DMS153 (cell line): Measurements from ENCODE around the gene GMPR2.

Source experiments
- DNase-seq: peaks from one replicate; lab custom pipeline; 2025; lab: John Stamatoyannopoulos, UW

Gene GMPR2

DNA sequence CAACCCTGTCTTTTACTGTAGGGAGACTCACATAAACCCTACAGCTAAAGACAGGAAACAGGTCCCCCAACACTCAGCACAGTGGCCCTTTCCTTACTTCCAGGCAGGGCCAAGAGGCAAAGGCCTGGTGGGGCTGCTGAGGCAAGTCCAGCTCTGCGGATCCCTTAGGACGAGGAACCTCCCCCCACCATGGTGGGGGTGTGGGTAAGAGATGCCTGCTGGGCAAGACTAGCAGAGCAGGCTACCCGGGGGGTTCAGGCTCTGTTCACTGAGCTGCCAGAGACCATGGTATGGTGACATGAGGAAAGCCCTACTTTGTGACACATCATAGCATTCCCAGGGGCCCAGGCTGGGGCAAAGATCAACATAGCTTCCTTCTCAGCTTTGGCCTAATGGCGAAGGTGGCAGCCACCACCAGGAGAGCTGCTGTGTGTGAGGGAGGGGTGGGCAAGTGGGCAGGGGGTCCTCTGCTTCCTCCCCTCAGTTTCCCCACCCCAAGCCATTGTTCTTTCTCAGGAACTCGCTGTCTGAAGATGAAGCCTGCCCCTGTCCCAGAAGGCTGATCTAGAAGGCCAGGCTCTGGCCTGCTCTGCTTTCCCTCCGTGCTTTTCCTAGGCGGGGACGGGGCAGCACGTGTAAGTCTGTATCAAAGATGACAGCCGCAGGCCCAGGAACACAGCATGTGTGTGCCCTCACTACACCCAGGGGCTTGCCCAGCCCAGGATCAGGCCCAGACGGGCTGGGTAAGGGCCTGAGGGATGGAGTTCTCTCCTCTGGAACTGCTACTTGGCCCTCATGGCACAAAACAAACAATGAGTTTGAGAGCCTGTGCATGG, 19.8 kb downstream of the GMPR2 start:
- no peak for DNase-seq

DNA sequence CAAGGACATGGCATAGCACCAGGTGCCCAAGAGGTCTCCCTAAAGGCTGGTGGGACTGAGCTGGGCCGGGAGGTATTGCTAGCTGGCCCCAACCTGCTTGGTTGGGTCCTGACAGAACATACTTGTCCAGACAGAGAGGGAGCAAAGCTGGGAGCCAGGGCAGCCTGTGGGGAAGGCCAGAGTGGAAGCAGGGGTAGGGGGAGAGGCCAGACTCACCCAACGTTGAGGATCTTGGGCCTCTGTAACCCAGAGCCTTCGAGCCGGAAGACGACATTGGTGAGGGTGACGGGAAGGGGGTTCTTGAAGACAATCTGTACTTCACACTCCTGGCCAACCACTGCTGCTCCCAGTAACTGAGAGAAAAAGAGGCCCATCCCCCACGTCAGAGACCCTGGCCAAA, 21.2 kb downstream of the GMPR2 start:
- DNase-seq = no peak

DNA sequence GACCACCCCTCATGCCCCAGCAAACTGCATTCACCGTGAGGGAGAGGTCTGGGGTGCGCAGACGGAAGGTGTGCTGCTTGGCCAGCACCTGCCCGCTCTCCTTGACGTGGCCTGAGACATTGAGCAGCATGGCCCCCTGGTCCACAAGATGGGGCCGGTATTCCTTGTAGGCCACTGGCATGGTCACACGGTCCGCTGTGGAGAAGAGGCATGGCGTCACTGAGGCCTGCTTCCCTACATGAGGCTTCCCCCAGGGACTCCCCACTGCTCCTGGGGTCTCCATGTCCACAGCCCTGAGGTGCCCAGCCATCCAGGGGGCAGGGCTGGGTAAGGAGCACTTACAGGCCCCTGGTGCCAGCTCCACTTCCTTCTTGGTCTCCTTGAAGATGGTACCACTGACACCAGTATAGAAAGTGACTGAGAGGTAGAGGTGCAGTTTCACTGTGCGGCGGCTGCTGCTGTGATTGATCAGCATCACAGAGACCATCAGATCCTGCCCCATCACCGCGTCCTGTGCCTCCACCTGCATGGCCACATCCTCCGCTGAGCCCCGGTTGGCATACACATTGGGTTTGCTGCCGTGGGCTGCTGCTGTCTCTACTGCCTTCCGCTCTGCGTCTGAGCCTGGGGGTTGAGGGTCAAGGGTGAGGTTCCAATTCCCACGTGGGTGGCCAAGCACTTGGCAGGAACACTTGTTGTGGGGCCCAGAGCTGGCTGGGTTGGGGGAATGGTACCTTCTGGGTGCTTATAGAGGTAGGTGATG, 22.1 kb downstream of the GMPR2 start:
- DNase-seq = no peak

DNA sequence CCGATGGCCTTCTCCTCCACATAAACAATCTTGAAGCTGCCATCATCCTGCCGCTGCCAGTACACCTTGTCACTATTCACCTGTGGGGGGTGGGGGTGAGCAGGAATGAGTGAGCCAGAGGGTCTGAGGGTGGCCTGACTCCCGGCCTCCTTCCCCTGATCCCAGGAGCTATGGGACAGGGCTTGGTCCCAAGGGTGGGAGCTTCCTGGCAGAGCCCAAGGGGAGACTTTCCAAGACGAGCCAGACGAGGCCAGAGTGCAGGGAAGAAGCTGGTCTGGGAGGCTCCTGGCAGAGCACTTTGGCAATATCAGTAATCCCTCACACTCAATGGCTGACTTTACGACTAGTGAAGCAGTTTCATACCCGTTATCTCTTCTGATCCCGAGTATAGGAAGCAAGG, 22.7 kb downstream of the GMPR2 start:
- DNase-seq = no peak

DNA sequence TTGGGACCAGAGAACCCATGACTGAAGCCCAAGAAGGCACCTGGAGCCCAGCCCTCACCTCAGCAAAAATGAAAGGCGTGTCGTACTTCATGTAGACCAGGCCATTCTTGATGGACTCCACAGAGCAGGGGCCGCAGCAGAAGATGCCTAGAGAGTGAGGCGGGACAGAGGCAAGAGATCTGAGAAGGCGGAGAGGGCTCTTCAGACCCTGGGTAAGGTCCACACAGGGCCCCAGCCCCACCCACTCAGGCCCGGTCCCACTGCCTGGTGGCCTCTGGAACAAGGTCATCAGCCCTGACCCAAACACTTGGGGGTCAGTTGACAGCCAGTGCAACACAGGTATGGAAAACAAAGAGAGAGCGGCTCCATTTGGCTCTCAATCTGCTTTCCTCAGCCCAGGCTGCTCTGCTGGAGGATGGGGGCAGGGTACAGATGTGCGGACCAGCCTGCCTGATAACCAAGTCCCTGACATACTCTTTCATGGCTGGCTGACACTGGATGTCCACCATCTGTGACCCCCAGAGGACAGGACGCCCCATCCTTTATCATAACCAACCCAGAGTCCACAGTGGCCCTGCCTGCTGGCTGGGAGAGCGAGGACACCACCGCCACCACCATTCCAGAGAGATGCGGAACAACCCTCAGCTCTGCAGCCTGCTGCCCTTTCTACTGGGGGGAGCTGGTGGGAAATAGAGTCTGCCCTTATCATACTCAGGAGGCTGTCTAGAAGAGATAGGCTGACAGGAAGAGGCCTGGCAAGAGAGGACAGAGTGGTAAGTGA, 23.4 kb downstream of the GMPR2 start:
- no peak for DNase-seq

DNA sequence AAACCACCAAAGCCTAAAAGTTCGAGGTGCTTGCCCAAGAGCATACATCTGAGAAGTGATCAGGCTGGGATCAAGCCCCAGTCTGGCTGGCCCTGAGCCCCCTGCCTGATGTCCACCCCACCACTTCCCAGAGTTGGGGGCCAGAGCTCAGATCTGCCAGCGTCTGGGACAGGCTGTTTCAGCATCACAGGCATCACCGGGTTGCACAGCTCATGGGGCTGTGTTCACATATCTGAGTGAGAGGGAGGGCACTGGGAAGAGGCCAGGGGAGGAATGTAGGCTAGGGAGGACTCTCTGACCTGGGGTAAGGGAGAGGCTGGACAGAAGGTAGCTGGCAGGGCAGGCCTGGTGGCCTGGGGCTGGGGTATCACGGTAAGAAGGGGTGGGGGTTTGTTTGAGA, 24.2 kb downstream of the GMPR2 start:
- no peak for DNase-seq

DNA sequence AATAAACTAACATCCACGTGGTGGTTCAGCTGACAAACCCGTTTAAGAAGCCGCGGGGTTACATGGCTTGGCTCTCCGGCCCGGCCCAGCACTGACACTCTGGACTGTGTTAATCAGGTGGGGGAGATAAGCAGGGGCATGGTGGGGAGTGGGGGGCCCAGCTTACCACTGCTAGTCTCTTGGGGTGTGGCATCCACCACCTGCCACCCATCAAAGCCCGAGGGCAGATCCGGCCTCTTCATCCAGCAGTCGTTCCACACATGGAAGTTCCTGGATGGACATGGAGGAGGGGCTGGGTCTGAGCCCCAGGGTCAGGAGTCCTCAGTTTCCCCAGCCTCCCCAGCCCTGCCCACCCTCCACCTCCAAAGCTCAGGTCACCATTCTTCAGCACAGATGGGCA, 25.4 kb downstream of the GMPR2 start:
- DNase-seq = no peak

DNA sequence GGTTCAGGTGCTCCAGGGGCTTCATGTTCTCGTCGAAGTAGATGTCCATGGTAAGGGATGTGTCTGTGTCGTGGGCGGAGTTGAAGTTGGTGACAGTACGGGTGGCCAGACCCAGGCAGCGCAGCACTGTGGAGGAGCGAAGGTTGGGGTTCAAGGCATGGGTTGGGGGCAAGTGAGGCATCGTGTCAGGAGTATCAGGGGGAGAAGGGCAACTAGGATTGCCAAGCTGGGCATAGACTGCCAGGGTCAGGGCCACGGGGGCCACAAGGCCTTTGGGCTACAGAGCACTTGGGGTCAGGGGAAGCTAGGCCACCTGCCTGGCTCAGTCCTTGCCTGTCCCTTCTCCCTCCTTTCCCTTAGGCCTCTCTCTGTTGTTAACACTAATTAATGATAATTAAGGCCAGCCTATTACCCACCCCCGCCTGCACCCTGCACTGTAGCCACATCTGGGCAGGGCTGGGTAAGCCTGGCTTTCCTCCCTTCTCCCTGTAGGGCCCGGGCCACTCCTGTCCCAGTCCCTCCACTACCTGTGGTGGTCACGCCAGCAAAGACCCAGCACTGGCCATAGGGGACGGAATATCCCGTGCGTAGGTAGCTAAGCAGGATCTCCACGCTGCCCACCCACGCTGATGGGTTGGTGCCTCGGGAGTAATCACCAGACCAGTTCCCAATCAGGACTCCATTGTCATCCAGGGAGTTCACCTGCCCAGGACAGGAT, 26.0 kb downstream of the GMPR2 start:
- no peak for DNase-seq

DNA sequence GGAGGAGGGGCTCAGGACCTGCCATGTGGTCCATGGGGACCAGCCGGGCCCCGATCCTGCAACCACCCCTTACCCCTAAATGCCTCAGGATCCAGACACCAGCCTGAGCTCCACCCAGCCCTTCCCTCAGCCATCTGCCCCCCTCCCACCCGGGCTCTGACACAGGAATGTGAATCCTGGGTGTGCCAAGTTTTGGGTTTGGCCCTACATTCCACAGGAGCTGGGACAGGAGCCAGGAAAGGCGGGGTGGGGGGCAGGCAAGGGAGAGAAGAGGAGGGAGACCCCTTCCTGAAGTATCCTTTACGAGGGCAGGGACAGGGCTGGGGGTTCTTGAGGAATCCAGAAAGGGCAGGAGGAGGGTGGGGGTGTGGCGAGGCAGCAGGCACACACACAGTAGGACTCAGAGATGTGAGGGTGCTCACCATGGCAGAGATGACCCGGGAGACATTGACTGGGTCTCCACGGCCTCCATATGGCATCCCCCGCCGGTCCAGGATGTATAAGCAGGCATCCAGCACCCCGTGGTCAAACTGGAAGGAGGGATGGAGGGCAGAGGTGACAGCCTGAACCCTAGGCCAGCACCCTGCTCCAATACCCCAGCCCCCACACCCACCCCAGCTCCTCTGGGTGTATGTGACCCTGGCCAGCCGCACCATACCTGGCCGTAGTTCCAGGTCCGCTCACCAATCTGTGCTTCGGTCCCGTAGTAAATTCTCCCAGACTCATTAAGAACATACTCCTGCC, 26.7 kb downstream of the GMPR2 start:
- no peak for DNase-seq

DNA sequence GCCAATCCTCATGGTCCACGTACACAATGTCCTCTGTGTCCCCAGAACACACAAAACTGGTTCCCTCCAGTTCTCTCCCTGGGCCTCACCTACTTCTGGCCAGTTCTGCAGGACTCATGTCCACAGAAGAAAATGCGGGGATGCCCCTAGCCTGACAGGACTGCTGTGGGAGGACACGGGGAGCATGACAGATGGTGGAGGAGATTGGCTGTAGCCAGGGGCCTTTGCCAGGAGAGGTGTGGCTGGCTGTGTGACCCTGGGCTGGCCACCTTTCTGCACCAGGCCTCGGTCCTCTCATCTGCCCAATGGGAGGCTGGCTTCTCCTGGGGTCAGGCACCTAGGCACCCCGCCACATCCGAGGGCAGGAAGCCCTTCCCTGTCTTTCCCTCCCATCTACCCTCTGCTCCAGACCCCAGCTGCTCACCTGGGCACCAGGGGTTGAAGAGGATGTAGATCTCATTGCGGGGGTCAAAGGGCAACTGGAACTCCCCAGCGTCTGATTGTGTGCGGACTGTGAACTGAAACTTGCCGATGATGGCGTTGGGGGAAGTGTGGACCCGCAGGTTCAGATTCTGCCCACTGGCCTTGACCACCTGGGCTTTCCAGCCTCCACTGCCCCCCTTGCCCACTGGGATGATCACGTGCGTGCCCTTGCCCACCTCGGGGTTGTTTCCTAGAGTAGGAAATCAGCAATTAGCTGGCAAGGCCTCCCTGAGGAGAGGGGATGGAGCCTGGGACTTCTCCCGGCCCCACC, 27.5 kb downstream of the GMPR2 start:
- no peak for DNase-seq

DNA sequence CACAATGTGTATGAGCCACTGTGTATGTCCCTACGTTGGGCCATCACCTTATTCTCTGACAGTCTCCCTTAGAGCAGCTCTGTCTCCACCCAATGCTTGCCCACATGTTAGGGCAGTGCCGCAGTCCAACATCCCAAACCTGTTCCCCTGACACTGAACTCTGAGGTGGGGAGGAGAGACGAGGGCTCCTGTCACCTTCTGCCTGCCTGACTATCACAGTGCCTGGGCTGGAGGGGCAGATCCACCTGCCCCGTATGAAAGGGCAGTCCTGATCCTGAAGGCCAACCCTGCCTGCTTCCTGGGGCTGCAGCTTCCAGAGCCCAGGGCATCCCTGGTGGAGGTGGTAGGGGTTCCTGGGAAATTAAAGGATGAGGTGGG, 28.0 kb downstream of the GMPR2 start:
- no peak for DNase-seq

DNA sequence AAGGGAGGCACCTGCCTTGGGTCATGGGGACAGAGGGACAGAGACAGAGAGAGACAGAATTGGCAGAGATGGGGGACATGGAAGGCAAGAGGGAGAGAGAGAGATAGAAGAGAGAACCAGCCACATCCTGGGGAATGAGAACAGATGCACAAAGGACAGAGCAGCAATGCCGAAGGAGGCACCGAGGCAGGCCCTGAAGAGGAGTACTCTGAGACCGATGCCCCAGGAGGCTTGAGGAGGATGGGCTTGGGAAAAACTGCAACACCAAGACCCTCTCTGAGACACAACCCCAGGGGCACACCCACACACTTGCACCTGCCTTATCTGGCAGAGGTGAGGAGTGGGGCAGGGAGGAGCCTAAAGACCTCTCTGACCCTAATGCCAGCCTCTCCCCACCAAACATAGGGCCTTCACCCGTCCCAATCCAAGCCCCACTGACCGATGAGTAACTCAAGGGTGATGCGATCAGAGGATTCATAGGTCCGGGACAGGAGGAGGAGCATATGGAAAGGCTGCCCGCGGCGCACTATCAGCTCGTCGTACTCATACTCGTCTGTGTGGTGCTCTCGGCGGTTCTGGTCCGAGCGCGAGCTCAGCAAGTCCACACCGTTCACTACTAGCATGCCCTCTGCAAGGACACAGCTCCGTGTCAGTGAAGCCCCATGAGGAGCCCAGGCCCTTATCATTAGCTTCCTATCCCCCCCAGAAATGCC, 28.7 kb downstream of the GMPR2 start:
- no peak for DNase-seq

DNA sequence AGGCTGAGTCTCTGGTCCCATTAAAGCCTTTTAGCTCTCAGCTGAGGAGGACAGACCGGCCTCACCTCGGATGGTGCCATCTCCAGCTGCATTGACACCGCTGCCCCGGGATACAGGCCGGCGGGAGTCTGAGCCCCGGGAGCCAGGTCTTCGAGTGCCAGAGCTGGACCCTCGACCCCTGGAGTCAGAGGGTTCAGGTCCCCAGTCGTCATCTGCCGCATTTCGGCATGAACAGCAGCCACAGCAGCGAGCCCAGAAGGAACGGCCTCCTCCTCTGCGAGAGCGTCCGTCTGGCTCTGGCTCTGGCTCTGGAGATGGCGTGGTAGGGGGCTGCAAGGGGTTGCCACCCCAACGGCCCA, 29.2 kb downstream of the GMPR2 start:
- no peak for DNase-seq

DNA sequence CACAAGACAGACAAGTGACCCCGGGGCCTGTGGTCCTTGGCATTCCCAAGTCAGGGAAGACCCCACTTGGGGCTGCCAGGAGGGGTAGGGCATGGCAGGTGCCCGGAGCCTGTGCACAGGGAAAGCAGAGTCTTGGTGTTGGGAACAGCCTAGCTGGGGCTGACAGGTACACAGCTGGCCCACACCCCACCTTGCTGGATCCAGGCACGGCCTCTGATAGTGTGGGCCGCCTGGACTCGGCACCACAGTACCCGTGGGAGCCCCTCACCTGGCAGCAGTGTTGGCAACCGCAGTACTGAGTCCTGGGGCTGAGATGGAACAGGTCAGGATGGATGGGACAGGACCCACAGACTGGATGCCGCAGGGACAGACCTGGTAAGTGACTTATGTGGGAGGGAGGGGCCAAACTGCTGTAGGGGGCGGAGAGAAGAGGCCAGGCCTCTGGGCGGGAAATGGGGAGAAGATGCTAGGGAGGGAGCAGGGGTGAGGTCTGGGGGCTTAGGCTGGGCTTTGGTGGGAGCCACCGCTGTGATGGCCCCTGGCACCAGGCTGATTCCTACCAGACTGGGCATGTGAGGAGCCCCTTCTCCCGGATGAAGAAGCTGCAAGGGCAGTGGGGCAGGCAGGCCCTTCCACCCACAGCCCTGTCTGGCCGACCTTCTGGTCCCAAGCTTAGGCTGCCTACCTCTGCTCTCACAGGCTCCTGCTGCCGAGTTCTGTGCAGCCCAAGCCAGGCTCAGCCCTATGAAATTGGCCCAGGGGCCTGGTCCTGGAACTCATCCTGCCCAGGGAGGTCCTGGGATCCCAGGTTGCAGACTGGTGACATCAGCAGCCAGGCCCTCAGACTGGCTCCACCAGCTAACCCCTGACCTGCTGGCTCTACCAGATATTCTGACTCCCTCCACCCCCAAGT, 30.3 kb downstream of the GMPR2 start, which contains the start of gene TGM1:
Gene TGM1, minus strand, starts transcription at position 357 of the 913 bp plus-strand sequence. CDS start 825 bp downstream, outside the sequence.
- DNase-seq = no peak

DNA sequence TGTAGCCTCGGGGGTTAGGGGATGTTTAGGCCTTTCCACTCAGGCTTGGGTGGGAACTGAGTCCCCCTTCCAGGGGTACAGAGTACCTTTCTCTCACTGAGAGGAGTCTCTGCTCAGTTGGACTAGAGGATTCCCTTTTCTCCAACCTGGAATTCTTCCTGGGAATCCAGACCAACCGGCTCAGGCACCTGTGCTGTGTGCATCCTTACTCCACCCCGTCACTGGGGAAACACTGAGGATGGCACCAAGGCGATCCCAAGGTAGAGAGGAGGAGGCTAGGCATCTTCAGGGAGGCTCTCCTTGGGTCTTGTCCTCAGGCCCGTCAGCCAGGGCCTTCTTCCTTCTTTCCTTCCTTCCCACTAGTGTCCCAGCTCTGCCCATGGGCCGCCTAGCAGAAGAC, 31.1 kb downstream of the GMPR2 start:
- DNase-seq = no peak

DNA sequence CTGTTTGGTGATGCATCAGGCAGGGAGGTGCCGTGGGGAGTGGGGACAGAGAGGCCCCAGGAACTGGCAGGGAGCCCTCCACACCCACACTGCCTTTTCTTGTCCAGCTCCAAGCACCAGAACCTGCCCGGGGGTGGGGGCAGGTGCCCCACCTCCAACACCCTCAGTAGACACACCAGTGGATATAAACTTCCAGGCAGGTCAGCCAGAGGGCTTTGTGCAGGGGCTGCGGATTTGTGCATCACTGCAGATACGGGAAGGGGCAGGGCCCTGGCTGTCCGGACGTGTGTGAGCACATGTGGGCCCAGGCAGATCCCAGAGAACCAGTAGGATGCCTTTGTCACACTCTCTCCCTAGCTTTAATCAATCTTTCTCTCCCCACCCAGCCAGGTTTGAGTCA, 31.6 kb downstream of the GMPR2 start:
- no peak for DNase-seq

DNA sequence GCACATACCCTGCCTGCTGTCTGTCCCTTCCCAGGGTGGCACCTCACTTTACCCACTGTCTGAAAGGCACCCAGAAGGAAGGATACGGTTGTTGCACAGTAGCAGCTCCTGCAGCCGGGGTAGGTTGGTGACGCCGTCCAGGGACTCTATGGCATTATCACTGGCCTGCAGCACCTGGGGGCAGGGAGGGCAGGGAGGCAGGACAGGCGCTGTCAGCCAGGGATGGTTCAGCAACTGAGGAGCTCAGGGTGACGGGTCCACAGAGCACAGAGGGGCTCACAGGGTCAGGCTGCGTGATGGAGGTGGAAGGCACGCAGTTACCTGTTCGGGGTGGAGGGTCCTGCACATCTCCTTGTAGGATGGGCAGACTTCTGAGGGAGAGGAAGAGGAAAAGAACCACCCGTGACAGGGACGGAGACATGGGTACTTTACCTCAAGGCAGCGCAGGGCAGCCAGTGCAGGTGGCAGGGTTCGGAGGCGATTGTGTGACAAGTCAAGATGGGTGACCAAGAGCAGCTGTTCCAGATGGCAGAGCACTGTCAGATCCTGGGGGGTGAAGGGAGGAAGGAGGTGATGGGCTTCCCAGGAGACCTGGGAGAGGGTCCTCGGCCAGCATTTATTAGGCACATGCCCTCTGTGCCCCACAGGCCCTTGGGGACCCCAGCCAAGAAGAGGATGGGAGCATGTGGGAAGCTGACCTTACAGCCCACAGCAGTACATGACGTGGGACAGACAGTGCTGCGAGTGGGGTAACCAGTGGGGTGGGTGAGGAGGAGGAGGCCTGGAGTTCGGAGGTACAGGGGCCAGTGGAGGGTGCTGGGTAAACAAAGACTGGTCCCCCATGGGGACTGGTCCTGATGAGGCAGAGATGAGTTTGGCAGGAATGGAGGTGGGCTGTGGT, 33.9 kb downstream of the GMPR2 start:
- DNase-seq = no peak

DNA sequence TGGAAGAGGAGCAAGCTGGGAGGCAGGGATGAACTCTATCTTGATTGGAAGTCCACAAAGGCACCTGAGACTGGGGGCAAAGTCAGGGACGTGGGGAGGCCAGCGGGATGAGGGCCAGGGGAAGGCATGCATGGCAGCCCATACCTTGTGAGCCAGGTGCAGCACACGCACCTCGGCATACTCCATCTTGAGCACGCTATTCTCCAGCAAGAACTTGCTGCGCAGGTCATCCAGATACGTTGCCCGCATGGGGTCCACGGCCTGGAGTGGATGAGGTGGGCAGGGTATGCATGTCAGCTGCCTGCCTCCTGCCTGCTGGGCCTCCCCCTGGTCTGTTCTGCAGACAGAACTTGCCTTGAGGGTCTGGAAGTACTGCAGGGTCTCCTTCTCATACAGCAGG, 34.8 kb downstream of the GMPR2 start:
- no peak for DNase-seq
